ENCODE results near the gene NFATC1.

DNA sequence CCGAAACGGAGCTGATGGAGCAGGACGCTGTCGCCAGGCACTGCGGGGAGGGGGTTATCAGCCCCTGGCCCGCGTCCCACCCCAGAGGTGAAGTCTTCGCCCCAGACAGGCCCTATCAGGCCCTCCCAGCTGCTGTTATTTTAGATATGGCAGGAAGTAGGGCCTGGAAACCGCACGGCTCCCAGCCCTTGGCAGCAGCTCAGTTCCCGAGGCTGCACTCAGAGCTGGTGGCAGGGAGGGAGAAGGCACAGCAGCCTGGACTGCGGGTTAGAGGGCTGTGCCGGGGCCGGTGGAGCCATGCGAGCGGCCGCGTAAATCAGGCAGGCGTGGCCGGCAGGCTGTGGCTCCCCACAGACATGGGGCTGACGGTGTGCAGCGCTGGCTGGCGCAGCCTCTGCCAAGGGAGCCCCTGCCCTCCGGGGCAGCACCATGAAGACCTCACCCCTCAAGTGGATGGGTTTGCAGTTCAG lies 111.4 kb downstream of the NFATC1 start:
- TF ChIP-seq, protein P1, sequence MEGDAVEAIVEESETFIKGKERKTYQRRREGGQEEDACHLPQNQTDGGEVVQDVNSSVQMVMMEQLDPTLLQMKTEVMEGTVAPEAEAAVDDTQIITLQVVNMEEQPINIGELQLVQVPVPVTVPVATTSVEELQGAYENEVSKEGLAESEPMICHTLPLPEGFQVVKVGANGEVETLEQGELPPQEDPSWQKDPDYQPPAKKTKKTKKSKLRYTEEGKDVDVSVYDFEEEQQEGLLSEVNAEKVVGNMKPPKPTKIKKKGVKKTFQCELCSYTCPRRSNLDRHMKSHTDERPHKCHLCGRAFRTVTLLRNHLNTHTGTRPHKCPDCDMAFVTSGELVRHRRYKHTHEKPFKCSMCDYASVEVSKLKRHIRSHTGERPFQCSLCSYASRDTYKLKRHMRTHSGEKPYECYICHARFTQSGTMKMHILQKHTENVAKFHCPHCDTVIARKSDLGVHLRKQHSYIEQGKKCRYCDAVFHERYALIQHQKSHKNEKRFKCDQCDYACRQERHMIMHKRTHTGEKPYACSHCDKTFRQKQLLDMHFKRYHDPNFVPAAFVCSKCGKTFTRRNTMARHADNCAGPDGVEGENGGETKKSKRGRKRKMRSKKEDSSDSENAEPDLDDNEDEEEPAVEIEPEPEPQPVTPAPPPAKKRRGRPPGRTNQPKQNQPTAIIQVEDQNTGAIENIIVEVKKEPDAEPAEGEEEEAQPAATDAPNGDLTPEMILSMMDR (IDR thresholded peaks at IDR 0.05) = no peak
- TF ChIP-seq POLR2A (IDR thresholded peaks at IDR 0.05) = no peak
